GM18517 (cell line): ENCODE data around the gene ATG2A.

Experiments used
- ATAC-seq: cut with Tn5 transposase; IDR thresholded peaks from one replicate; pipeline ENCODE4 v1.9.1; 2021; ENCODE audit warnings: mild to moderate bottlenecking, moderate library complexity; ENCODE audit not compliant: unreplicated experiment

Gene ATG2A

DNA sequence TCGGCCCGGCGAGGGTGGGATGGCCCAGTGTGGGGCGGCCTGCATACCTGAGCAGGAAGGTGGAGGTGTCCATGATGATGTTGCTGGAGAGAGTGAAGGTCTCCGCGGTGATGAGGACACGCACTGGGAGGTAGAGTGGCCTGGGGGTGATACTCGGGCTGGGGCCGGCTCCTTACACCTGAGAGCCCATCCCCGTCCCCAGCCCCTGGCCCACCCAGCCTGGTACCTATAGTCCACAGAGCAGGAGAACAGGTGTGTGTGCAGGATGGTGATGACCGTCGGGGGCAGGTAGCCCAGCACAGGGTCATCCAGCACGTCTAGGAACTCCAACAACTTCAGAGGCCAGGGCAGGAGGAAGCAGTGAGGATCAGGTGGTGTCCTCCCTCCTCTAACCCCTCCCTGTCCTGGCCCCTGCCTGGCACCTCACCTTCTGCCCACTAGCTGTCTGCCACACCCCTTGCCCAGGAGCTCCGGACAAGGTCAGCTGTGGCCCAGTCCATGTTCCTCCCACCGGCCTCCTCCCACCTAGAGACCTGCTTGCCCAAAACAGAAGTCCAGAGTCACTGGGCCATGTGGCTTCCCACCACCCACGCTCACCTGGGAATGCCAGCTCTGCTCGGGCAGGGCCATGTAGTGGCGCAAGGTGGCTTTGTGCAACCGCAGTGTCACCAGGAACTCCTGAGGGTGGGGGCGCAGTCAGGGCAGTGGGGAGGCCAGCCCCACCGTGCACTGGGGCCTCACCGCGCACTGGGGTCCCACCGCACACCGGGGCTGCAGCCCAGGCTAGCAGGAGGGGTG, 11.3 kb downstream of the ATG2A start:
- ATAC-seq, result no peak

DNA sequence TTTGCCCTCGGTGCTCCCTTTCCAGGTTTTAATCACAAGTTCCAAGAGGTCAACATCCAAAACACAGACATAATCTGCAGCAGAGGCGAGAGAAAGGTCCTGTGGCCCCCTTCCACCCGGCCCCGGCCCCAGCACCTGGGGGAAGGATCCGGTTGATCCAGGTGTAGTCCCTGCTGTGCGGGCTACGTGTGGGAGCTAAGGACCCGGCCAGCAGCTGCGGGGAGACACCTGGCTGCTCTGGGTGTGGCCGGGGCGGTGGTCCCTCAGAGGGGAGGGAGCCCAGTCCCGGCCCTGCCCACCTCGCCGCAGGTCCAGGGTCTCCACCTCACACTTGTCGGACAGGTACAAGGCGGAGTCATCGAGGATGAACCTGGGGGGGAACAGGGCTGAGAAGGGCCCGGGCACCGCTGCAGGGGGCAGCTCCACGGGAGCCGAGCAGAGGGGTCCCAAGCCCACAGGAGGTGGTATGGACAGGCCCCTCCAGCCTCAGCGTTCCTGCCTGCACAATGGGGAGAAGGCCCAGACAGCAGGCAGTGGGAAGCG, 13.6 kb downstream of the ATG2A start:
- ATAC-seq, result no peak

DNA sequence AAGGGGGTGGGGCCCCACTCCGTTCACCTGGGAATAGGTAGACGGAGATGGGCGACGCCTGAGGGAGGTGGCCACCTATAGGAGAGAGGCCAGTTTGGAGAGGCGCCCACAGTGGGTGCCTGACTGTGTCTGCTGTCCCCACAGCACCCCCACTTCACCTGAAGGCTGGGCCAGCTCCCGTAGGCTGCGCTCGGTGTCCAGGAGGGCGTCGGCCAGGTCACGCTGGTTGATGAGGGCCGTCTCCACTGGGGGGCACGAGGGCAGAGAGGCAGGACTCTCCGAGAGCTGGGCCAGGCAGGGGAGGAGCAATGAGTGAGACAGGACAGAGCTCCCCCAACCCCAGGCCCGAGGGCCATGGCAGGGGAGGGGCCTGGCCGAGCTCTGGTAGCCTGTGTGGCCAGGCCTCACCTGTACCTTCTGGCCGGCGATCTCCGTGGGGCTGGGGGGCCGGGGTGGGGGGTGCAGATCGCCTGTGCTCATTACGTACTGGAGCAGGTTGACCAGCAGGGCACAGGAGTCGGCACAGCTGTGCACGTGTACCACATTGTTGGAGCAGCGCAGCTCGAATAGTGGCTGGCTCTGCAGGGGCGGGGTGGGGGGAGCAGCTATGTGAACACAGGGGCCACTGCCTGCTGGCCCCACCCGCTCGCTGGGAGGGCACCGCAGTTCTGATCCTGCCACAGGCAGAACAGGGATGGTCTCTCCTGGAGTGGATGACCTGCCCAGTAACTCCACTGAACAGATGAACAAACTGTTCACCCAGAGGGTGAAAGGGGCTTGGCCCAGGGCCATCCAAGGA, 14.7 kb downstream of the ATG2A start:
- ATAC-seq, result no peak

DNA sequence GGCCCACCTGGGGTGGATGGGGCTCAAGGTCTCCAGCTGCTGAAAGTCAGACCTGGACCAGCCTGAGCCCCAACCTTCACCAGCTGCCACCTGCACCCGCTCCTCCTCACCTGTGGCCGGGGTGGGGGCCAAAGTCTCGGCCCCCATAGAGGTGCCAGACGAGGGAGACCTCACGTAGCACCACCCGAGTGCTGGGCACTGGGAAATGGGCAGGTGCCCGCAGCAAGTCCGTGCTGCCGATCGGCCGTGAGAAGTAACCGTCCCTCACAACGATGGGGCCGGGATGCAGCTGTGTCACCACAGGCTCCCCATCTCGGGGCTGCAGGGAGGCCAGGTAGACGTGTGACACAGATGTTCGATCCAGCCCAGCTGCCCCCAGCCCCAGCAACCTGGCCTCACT, 16.2 kb downstream of the ATG2A start:
- no peak for ATAC-seq

DNA sequence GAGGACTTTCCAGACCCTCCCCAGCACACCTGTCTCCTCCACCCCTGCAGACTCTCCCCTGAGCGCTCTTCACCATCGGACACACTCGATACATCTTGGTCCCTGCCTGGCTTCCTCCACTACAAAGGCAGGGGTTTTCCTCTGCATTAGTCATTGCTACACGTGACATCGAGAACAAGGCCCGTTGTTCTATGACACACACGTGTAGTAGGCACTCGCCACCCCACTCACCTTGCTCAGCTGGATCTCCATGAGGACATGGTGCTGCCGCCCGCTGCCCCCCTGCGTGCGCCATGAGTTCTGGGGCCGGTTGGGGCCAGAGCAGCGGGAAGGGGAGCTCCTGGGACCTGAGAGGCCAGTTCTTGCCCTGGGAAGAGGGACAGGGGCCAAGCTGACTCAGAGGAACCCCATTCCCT, 16.7 kb downstream of the ATG2A start:
- no peak for ATAC-seq

DNA sequence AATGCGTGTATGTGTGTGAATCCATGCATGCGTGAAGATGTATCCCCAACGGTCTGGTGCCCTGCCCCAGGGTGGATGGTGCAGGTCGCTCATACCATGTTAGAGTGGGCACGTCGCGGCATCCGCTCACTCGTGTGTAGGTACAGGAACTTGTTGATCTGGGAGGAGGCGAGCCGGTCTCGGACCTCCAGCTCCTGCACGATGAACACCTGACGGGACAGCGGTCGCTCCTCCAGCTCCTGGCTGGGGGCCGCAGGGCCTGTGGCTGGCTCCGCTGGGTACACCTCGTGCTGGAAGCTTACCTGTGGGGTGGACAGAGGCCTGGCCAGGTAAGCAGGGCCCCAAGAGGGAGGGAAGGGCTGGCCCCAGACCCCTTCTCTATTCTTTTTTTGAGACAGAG, 18.5 kb downstream of the ATG2A start:
- ATAC-seq, result no peak

DNA sequence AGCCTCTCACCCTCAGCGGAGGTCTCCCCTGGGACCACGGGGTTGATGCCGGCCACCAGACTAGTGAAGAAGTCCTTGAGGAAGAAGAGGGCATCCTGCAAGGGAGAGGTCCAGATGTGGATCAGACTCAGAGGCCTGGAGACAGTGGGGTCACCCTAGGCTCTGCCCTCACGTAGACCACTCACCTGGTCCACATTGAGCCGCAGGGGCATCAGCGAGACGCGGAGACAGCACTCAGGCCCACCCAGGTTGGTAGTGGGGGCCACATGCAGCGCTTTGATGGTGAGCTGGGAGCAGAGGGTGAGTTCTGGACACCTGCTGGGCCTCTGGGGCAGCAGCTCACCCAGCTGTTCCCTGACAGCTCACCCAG, 18.9 kb downstream of the ATG2A start:
- ATAC-seq, result no peak

DNA sequence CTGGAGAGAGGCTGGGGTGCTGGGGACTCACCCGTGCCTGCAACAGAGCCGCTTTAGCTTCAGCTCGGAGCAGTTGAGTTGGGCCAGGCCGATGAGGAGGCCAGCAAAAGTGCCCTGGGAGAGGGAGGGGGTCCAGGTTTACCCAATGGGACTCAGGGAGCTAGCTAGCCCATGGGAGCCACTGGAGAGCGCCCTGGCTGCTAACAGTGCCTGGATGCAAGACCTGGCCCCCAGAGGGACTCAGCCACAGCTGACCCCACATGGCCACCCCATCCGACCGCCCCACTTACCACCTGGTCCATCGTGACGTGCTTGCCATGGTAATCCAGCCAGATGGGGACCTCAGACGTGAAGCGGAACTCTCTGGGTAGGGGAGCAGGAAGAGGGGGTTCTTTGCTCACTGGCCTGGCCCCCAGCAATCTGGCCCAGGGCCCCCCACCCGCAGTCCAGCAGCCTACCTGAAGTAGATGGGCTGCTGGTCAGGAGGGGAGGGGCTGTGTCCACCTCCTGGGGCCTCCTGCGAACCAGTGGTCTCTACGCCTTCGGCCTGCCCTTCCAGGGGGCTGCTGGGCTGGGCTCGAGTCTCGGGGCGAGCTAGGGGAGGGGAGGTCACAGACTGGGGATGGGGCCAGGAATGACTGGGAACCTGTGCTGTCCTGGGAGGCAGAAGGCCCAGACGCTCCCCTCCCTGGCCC, 19.5 kb downstream of the ATG2A start:
- ATAC-seq, result no peak

DNA sequence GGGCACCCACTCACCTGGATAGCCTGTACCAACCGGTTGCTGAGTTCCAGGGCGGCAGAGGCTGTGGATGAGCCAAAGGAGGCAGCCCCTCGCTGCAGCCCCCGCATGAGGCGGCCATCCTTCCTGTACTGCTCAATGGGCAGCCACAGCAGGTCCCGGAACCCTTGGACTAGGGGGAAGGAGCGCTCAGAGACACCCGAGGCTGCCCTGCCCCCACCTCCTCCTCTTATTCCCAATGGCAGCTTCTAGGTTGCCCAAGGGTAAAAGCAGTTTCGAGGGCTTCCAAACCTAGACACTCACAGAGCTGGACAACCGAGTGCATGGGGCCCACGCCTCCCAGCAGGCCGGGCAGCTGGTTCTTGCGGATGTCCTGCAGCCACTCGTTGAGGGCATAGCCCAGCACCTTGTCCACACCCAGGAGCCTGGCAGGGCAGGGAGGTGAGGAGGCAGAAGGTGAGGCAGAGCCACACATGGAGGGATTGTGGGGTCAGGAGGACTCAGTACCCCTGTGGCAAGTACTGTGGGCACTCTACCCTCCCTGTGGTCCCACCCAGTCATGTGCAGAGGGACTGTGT, 20.5 kb downstream of the ATG2A start:
- no peak for ATAC-seq

DNA sequence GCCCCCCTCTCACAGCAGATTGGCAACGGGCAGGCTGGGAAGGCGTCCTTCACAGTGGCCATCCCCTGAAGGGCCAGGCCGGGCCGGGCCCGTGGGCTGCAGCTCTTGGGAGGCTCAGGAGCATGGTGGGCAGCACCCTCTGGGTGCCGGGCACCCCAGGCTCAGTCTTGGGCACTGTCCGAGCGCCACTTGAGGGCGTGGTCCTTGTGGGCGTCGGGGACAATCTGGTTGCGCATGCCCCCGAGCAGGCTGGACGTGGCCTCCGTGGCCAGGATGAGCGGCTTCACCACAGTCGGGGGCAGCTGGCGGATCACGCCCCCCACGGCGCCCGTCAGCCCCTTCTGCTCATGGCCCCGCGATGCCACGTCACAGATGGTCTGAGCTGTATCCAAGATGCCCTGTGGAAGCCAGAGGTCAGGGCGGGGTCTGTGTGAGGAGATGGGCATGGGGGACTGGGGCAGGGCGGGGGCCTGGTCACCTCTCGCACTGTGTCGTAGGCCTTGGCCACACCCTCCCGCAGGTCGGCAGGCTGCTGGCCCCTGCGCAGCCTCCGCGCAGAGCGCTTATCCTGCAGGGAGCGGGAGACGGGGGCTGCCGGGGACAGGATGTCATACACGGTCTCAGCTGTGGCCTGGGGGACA, 22.1 kb downstream of the ATG2A start:
- ATAC-seq, result no peak

DNA sequence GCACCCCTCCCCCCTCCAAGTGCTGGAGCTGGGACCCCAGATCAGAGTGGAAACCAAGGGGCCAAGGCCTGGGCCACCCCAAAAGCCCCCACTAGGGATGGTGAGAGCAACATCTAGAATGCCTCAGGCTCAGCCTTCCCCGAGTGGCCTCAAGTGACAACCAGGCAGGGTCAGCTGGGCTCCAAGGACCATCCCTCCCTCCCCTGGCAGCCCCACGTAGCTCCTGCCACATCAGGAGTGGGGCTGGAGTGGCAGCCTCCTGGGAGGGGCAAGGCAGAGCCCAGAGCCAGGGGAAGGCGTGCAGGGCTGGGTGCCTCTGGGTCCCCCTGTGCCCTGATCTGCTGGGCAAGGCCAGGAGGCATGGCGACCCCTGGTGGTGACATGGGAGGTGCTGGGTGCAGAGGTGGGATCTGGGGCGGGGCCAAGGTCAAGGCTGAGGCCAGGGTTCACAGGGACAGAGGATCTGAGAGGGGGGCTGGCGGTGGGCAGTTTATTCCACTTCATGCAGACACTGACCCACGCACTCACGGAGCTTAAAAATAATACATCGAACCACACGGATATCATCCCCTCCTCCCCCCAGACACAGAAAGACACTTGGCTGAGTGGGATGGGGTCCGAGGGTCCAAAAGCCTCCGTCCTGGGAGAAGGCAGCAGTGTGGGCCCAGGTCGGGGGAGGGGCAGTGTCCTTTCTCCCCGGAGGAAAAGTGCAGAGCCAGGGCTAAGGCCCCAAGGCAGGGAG, 22.8 kb downstream of the ATG2A start:
- ATAC-seq, result no peak

DNA sequence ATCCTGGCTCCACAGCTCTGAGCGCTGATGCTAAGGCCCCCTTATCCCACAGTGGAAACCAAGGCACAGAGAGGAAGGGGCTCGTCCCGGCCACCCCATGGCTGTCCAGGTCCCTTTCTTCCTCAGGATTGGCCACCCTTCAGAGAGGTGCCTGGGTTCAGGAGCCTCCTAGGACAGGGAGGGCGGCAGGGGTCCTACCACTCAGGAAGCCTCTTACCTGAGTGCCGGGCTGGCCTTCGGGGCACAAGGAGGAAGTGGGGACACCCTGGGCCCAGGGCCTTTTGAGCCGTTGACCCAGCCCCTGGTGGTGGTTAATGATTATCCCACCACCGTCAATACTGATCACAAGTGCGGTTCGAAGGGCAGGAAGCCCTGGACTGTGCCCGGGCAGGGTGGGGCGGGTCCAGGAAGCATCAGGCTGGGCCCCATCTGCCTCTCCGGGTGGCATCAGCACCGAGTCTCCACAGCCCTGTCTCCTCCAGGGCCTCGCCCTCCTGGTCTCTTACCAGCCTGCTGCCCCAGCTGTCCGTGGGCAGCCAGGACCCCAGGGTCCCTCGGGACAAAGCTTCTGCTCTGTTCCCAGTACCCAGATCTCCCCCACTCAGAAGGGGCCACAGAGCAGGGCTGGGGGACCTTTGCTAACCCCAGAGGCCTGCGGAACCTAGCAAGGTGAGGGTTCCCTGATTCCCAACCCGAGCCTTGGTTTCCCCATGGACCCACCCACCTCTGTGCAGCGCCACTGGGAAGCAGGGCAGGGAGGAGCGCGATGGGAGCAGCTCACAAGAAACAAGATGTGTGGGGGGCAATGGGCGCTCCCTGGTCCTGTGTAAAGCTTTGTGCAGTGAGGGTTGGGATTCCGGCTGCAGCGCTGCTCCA, 23.6 kb downstream of the ATG2A start:
- ATAC-seq, result no peak

DNA sequence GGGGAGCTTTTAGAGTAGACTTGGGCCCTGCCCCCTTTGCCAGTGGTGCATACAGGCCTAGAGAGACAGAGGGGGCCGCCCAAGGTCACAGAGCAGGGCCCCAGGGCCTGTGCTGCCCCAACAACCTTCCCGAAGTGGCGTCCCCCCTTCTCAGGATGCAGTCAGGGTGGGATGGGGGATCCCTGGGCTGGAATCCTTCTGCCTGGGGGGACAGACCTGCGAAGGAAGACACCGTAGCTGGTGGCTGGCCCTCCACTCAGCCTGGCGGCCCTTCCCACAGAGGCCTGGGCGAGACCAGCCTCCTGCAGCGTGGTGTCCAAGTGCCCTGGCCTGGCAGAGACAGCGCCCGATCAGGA, 24.2 kb downstream of the ATG2A start:
- ATAC-seq, result no peak

DNA sequence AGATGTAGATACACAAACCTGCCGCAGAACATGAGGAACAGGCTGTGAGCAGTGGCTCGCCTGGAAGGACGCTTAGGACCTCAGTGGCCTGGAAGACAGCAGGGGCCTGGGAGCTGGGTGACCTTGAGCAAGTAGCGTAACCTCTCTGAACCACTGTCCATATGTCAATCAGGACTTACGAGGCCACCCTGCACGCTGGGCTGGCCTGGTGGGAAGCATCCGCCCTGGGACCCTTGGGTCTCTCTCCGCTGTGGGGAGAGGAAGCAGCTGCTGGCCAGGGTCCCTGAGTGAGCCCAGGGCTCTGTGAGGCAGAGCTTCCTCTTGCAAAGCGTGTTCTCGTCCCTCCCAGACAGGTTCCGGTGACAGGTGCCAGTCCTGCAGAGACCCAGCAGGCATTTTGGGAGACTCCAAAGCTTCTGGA, 24.6 kb downstream of the ATG2A start:
- no peak for ATAC-seq

DNA sequence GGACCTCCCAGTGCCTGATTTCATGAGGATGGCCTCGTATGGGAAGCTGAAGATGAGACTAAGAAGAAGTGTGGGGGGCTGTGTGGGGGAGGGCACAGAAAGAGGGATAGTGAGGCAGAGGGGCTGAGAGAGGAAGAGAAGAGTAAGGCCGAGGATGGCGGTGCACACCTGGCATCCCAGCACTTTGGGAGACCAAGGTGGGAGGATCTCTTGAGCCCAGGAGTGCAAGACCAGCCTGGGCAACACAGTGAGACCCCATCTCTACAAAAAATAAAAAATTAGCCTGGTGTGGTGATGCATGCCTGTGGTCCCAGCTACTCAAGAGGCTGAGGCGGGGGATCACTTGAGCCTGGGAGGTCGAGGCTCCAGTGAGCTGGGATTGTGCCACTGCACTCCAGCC, 25.1 kb downstream of the ATG2A start:
- ATAC-seq, result no peak

DNA sequence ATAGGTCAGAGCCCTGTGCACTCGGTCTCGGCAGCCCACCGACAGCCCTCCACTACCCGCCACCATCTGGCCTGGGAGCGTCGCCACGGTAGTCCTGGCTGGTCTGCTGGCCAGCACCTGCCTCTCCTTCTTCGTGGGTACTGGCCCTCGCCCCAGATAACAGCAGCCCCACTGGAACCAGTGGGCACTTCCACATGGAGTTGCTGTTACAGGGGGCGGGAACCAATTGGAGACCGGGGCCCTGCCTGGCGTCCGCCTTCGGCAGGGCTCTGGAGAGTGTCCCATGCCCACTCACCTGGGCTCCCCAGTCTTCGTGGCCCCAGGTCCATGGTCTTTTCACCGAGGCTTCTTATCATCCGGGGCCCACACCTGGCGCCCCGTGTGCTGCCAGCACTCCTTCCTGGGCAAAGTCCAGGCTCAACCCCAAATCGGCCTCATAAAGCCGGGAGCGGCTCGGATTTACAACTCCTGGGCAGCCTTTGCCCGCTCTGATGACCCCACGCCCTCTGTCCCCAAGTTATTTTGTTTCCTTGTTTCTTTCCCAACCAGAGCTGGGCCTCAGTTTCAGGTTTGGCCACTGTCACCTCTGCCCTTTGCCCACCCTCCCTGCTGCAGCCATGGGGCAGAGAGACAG, 25.7 kb downstream of the ATG2A start:
- ATAC-seq, result no peak

DNA sequence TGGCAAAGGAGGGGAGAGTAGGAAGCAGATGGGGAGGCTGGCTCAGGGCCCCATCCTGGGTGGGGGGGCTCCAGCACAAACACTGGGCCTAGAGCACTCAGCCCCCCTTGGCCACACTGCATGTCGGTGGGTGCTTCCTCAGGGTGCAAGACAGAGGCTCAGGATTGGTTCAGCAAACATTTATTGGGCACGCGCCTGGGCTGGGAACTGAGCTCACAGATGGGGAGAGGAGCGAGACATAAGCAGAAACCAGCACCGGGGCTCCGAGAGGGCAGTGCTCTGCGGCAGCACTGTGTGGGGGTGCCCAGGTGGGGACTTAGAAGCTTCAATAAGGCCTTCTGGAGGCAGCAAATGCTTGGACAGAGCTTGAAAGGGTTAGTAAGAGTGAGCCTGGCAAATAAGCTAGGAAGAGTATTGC, 26.5 kb downstream of the ATG2A start:
- ATAC-seq, result no peak

DNA sequence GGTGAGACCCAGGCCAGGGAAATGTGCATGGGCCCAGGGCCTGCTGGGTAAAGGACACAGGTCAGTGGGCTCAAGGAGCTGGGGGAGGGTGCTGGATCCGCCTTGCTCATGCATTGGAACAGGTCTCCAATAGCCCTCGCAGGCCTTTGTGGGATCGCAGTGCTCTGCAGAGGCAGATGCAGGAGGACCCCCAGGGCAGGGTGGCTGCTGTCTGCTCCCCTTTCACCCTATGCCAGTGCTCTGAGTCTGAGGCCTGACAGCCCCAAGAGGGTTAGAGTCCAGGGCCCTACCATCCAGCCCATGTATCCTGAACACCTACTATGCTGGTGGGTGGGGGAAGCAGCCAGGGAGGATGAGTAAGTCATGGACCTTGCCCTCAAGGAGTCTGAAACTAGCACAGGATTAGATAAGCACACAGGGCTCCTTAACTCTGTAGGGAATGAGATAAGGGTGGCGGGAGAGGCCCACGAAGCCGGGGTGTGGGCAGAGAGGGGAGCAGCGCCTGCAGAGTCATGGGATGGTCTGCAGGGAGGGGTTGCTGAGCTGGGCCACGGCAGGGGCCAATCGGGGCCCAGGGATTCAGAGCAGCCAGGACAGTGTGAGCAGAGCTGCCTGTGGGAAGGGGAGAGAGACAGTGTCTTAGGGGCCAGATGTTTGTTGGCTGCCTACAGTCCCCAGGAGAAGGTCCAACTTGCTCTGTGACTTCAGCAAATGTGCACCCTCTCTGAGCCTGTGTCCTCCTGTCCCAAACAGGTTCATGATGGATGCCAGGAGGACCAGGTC, 28.1 kb downstream of the ATG2A start:
- ATAC-seq, result no peak
